GM23248 (cell line): Measurements from ENCODE around the gene VGF.
A peak's percentile ranks its signal among the peaks of the same experiment; 100 is the strongest.

Experiments
- EZH2 ChIP-seq: fragments of 200-600 bp; sonication (generic); IDR thresholded peaks from 2 replicates; pipeline ENCODE4 v1.6.1; 2018; ENCODE audit warnings: antibody characterized with exemption, mild to moderate bottlenecking; ENCODE audit not compliant: insufficient read depth, poor library complexity, severe bottlenecking
- EZH2phosphoT487 ChIP-seq: fragments of 200-600 bp; sonication (generic); IDR thresholded peaks from 2 replicates; pipeline ENCODE4 v1.6.1; 2018; ENCODE audit warnings: antibody characterized with exemption, moderate library complexity, mild to moderate bottlenecking, low read depth; ENCODE audit not compliant: insufficient read depth

GRCh38 chr7:101201695-101202602 is 36.6 kb upstream of the VGF start:
- TF ChIP-seq EZH2 = peak; percentile 36
- no peak for TF ChIP-seq EZH2phosphoT487
